K562 (cell line): ENCODE measurements around the gene TMEM214.

Experiments used
- BRCA1 ChIP-seq, 2 experiments: fragments of 450-650 bp in 1 of 2; sonication (generic) in 1 of 2; formaldehyde crosslinking in 1 of 2; IDR thresholded peaks; 2 replicates each; pipeline versions ENCODE4 v1.5.0 to v1.6.1; 2017 to 2020; ENCODE audit warnings: mild to moderate bottlenecking in 1 of 2, missing genetic modification reagents in 1 of 2
- MED1 ChIP-seq: sonication (generic); formaldehyde crosslinking; IDR thresholded peaks from 2 replicates; pipeline ENCODE4 v1.8.1; 2023; ENCODE audit warnings: missing genetic modification reagents, borderline replicate concordance
- POLR2A ChIP-seq: fragments of 450-650 bp; conservative IDR thresholded peaks from 2 replicates; pipeline ENCODE4 v1.6.1; 2016
- RFX1 ChIP-seq: fragments of 450-650 bp; IDR thresholded peaks from 2 replicates; pipeline ENCODE4 v1.6.1; 2016; ENCODE audit warnings: mild to moderate bottlenecking, moderate library complexity
- SOX6 ChIP-seq: fragments of 450-650 bp; IDR thresholded peaks from 2 replicates; pipeline ENCODE4 v1.6.1; 2014; ENCODE audit warnings: mild to moderate bottlenecking
- TEAD4 ChIP-seq, 2 experiments: sonication (generic) in 1 of 2; formaldehyde crosslinking in 1 of 2; IDR thresholded peaks; 2 replicates each; pipeline versions ENCODE4 v1.6.1 to v1.8.0; 2012 to 2022; ENCODE audit warnings: borderline replicate concordance in 1 of 2, inconsistent platforms in 1 of 2, low read length in 1 of 2, mild to moderate bottlenecking in 1 of 2, missing genetic modification reagents in 1 of 2
- ZBTB2 ChIP-seq: fragments of 450-650 bp; IDR thresholded peaks from 2 replicates; pipeline ENCODE4 v1.6.1; 2016; ENCODE audit warnings: antibody characterized with exemption
- ZNF740 ChIP-seq, 3 experiments: fragments of 200-800 bp in 1 of 3; sonication (Bioruptor generic) in 1 of 3; sonication (generic) in 1 of 3; formaldehyde crosslinking in 1 of 3; IDR thresholded peaks; 2 replicates each; pipeline versions ENCODE4 v1.6.1 to v1.8.0; 2016 to 2022; ENCODE audit warnings: mild to moderate bottlenecking in 2 of 3, missing compliant biosample characterization in 2 of 3, missing genetic modification characterization in 2 of 3, missing genetic modification reagents in 1 of 3
- ZSCAN29 ChIP-seq: fragments of 450-650 bp; IDR thresholded peaks from 2 replicates; pipeline ENCODE4 v1.6.1; 2017

- no peak for TF ChIP-seq ZBTB2
- TF ChIP-seq SOX6: no peak
- no peak for TF ChIP-seq TEAD4 (IDR thresholded peaks at IDR 0.05; ENCODE audit: low read length)
- no peak for TF ChIP-seq TEAD4 (CRISPR knock-in tag; IDR thresholded peaks at IDR 0.05; ENCODE audit: borderline replicate concordance)
- TF ChIP-seq MED1 (CRISPR knock-in tag): no peak
- TF ChIP-seq BRCA1 (IDR thresholded peaks at IDR 0.05): no peak
- TF ChIP-seq BRCA1 (CRISPR knock-in tag; IDR thresholded peaks at IDR 0.05): no peak
- TF ChIP-seq RFX1: no peak
- no peak for TF ChIP-seq POLR2A
- TF ChIP-seq ZSCAN29: no peak
- TF ChIP-seq ZNF740 (CRISPR knock-in tag; IDR thresholded peaks at IDR 0.05): no peak
- no peak for TF ChIP-seq ZNF740 (tag; IDR thresholded peaks at IDR 0.05)
Measured at GRCh38 chr2:27041752-27042151, 9.0 kb downstream of the TMEM214 start.
